ENCODE data around the gene PIRT. TPM values are rescaled to one million over a fixed set of nuclear protein-coding genes. Genes with fewer than 3 reads are reported as not detected.
A peak's percentile ranks its signal among the peaks of the same experiment; 100 is the strongest.

Gene PIRT
- total and polyA plus RNA-seq, 3 experiments from 2014 or later, result not detected

DNA sequence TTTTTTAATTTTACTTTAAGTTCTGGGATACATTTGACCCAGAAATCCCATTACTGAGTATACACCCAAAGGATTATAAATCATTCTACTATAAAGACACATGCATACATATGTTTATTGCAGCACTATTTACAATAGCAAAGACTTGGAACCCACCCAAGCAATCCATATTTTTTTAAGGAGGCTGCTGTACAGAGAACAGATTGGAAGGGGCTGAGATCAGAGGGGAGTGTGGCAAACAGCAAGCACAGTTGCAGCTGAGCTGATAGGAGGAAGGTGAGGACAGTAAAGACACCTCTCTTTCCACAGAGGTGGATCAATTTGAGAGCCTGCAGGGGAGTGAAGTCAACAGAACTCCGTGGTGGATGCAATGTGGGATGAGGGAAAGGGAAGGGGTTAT, 23.8 kb downstream of the PIRT start:
- no peak for DNase-seq
- Histone ChIP-seq H3K36me3 (ENCODE audit: insufficient read depth, low read length) (no peaks in the 10 kb centered on the region), H3K27ac (ENCODE audit: low read depth, low read length) (no peak overlapping the region), H3K4me3 (ENCODE audit: low read length) (no peak overlapping the region), H3K4me1 (ENCODE audit: insufficient read depth, low read length) (no peaks in the 10 kb centered on the region), H3K27me3 (ENCODE audit: insufficient read depth, low read length, poor library complexity, severe bottlenecking) (no peaks in the 10 kb centered on the region), H3K9me3 (ENCODE audit: low read length) (no peaks in the 10 kb centered on the region)
- H3K4me3 Mint-ChIP-seq, result no peak overlapping the region
- no peak overlapping the region for H3K27ac Mint-ChIP-seq
- POLR2A ChIA-PET, result no interaction called here
- H3K9me3 Mint-ChIP-seq, result no peaks in the 10 kb centered on the region
- H3K36me3 Mint-ChIP-seq, result no peaks in the 10 kb centered on the region
- H3K4me1 Mint-ChIP-seq, result no peaks in the 10 kb centered on the region
- peaks cover 8 to 24% of the 10 kb centered on the region in 2 donors for H3K27me3 Mint-ChIP-seq
- CTCF ChIA-PET, result no interaction called here

GRCh38 chr17:10812674-10813073, 25.2 kb downstream of the PIRT start:
- Mint-ChIP-seq H3K4me3 (peak overlapping the region in 1 of 7 donors; percentile 77), H3K4me1 (no peaks in the 10 kb centered on the region), H3K27ac (no peak overlapping the region), H3K9me3 (no peaks in the 10 kb centered on the region), H3K27me3 (peaks cover 8 to 19% of the 10 kb centered on the region in 2 donors), H3K36me3 (no peaks in the 10 kb centered on the region)
- Histone ChIP-seq H3K27me3 (ENCODE audit: insufficient read depth, low read length, poor library complexity, severe bottlenecking) (no peaks in the 10 kb centered on the region), H3K4me3 (ENCODE audit: low read length) (no peak overlapping the region), H3K27ac (ENCODE audit: low read depth, low read length) (no peak overlapping the region), H3K4me1 (ENCODE audit: insufficient read depth, low read length) (no peaks in the 10 kb centered on the region), H3K9me3 (ENCODE audit: low read length) (no peaks in the 10 kb centered on the region), H3K36me3 (ENCODE audit: insufficient read depth, low read length) (no peaks in the 10 kb centered on the region)
- POLR2A ChIA-PET, result no interaction called here
- no peak for DNase-seq
- CTCF ChIA-PET, result no interaction called here

DNA sequence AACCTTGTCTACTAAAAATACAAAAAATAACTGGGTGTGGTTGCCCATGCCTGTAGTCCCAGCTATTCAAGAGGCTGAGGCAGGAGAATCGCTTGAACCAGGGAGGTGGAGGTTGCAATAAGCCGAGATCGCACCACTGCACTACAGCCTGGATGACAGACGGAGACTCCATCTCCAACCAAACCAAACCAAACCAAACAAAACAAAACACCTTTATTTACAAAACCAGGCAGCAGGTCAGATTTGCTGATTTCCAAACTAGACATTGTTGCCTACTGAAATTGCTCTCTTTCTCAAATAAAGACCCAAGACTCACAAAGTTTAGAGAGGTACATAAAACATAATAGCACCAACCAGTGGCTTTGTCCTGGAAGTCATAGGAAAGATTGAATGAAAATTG, 28.3 kb downstream of the PIRT start:
- Histone ChIP-seq H3K4me3 (ENCODE audit: low read length) (no peak overlapping the region), H3K36me3 (ENCODE audit: insufficient read depth, low read length) (no peaks in the 10 kb centered on the region), H3K9me3 (ENCODE audit: low read length) (no peaks in the 10 kb centered on the region), H3K27me3 (ENCODE audit: insufficient read depth, low read length, poor library complexity, severe bottlenecking) (no peaks in the 10 kb centered on the region), H3K4me1 (ENCODE audit: insufficient read depth, low read length) (no peaks in the 10 kb centered on the region), H3K27ac (ENCODE audit: low read depth, low read length) (no peak overlapping the region)
- ChIA-PET CTCF (no interaction called here), POLR2A (no interaction called here)
- Mint-ChIP-seq H3K27ac (no peak overlapping the region), H3K9me3 (no peaks in the 10 kb centered on the region), H3K4me3 (no peak overlapping the region), H3K27me3 (peaks cover 7 to 9% of the 10 kb centered on the region in 2 donors), H3K4me1 (no peaks in the 10 kb centered on the region), H3K36me3 (no peaks in the 10 kb centered on the region)
- no peak for DNase-seq

GRCh38 chr17:10807704-10808128, 30.2 kb downstream of the PIRT start:
- POLR2A ChIA-PET, result no interaction called here
- CTCF ChIA-PET, result no interaction called here
- no peak overlapping the region for H3K4me3 ChIP-seq (ENCODE audit: low read length)
- Mint-ChIP-seq H3K9me3 (no peaks in the 10 kb centered on the region), H3K36me3 (no peaks in the 10 kb centered on the region), H3K27ac (no peak overlapping the region), H3K4me1 (no peaks in the 10 kb centered on the region), H3K27me3 (peaks cover 4 to 6% of the 10 kb centered on the region in 2 donors), H3K4me3 (no peak overlapping the region)
- no peaks in the 10 kb centered on the region for H3K9me3 ChIP-seq (ENCODE audit: low read length)
- no peaks in the 10 kb centered on the region for H3K4me1 ChIP-seq (ENCODE audit: insufficient read depth, low read length)
- H3K36me3 ChIP-seq (ENCODE audit: insufficient read depth, low read length), result no peaks in the 10 kb centered on the region
- no peak for DNase-seq
- H3K27me3 ChIP-seq (ENCODE audit: insufficient read depth, low read length, poor library complexity, severe bottlenecking), result no peaks in the 10 kb centered on the region
- H3K27ac ChIP-seq (ENCODE audit: low read depth, low read length), result no peak overlapping the region

DNA sequence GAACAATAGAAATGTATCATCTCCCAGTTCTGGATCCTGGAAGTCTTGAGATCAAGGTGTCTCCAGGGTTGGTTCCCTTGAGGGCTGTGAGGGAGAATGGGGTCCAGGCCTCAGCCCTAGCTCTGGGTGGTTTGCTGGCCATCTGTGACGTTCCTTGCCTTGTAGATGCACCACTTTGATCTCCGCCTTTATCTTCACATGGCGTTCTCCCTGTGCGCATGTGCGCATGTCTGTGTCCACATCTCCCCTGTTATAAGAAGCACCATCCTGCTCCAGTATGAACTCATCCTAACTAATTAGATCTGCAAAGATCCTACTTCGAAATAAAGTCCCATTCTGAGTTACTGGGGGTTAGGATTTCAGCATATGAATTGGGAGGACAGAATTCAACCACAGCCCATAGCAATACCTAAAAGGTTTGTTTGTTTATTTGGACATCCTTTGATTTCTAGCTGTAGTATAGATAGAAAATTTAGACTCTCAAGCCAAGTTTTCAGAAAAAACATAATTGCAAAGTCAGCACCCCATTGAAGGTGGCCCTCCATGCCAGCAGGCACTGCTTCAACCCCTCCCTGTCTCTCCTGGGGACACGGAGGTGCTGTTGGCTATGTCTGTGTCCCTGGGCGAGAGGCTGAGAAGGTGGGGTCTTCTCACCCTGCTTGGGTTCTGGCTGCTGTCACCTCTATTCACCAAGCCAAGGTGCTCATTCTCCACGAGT, 31.2 kb downstream of the PIRT start:
- H3K4me3 ChIP-seq (ENCODE audit: low read length), result no peak overlapping the region
- no peak for DNase-seq
- Mint-ChIP-seq H3K4me1 (no peaks in the 10 kb centered on the region), H3K9me3 (no peaks in the 10 kb centered on the region), H3K27ac (no peak overlapping the region), H3K27me3 (peaks cover 0 to 4% of the 10 kb centered on the region in 2 donors), H3K4me3 (no peak overlapping the region), H3K36me3 (no peaks in the 10 kb centered on the region)
- no peaks in the 10 kb centered on the region for H3K9me3 ChIP-seq (ENCODE audit: low read length)
- CTCF ChIA-PET, result no interaction called here
- H3K27me3 ChIP-seq (ENCODE audit: insufficient read depth, low read length, poor library complexity, severe bottlenecking), result no peaks in the 10 kb centered on the region
- H3K36me3 ChIP-seq (ENCODE audit: insufficient read depth, low read length), result no peaks in the 10 kb centered on the region
- POLR2A ChIA-PET, result no interaction called here
- no peak overlapping the region for H3K27ac ChIP-seq (ENCODE audit: low read depth, low read length)
- H3K4me1 ChIP-seq (ENCODE audit: insufficient read depth, low read length), result no peaks in the 10 kb centered on the region

DNA sequence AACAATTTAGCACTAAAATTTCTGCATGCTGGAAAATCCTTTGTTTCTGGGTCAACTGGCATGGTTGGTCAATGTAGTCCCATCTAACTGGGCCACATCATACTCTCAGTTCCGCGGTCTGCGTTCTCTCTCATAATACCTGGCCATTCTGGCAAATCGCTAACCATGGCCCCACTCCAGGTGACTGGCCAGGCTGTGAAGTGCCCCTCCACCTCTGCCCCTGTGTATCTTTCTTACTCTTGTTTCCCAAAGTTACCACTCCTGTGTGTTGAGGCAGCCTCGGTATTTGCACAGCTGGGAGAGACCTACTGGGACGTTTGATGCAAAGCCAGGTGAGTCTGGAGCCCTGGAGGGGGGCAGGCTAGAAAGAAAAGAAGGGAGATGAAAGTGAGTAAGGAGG, 32.0 kb downstream of the PIRT start:
- POLR2A ChIA-PET, result no interaction called here
- no peaks in the 10 kb centered on the region for H3K9me3 Mint-ChIP-seq

GRCh38 chr17:10804546-10804945, 33.3 kb downstream of the PIRT start:
- no peak overlapping the region for H3K4me3 ChIP-seq (ENCODE audit: low read length)
- DNase-seq, result no peak
- POLR2A ChIA-PET, result no interaction called here

More for the DNA sequence above, 32.0 kb downstream of the PIRT start:
- no peak overlapping the region for H3K27ac ChIP-seq (ENCODE audit: low read depth, low read length)
- no peak overlapping the region for H3K4me3 ChIP-seq (ENCODE audit: low read length)
- Mint-ChIP-seq H3K27ac (no peak overlapping the region), H3K36me3 (no peaks in the 10 kb centered on the region), H3K4me1 (no peaks in the 10 kb centered on the region), H3K4me3 (no peak overlapping the region), H3K27me3 (peaks cover 0 to 4% of the 10 kb centered on the region in 2 donors)
- H3K36me3 ChIP-seq (ENCODE audit: insufficient read depth, low read length), result no peaks in the 10 kb centered on the region
- no peaks in the 10 kb centered on the region for H3K27me3 ChIP-seq (ENCODE audit: insufficient read depth, low read length, poor library complexity, severe bottlenecking)
- DNase-seq, result no peak
- H3K4me1 ChIP-seq (ENCODE audit: insufficient read depth, low read length), result no peaks in the 10 kb centered on the region
- CTCF ChIA-PET, result no interaction called here
- no peaks in the 10 kb centered on the region for H3K9me3 ChIP-seq (ENCODE audit: low read length)

GRCh38 chr17:10803830-10804475, 33.9 kb downstream of the PIRT start, which contains the start of gene TMEM238L:
TMEM238L (minus strand) TSS chr17:10804099; CDS start chr17:10803963, 136 bp downstream.
- Mint-ChIP-seq H3K4me1 (no peaks in the 10 kb centered on the region), H3K27ac (no peak within 1 kb of the TSS), H3K36me3 (no peaks in the 10 kb centered on the region), H3K4me3 (no peak within 1 kb of the TSS), H3K27me3 (peaks cover 0 to 4% of the 10 kb centered on the region in 2 donors), H3K9me3 (no peaks in the 10 kb centered on the region)
- Histone ChIP-seq H3K27me3 (ENCODE audit: insufficient read depth, low read length, poor library complexity, severe bottlenecking) (no peaks in the 10 kb centered on the region), H3K9me3 (ENCODE audit: low read length) (no peaks in the 10 kb centered on the region), H3K4me1 (ENCODE audit: insufficient read depth, low read length) (no peaks in the 10 kb centered on the region), H3K27ac (ENCODE audit: low read depth, low read length) (no peak within 1 kb of the TSS), H3K4me3 (ENCODE audit: low read length) (no peak within 1 kb of the TSS), H3K36me3 (ENCODE audit: insufficient read depth, low read length) (no peaks in the 10 kb centered on the region)
- CTCF ChIA-PET, result no interaction called here
- DNase-seq, result no peak
- POLR2A ChIA-PET, result no interaction called here

More at GRCh38 chr17:10804546-10804945, 33.3 kb downstream of the PIRT start:
- H3K27me3 Mint-ChIP-seq, result peaks cover 0 to 4% of the 10 kb centered on the region in 2 donors
- Histone ChIP-seq H3K36me3 (ENCODE audit: insufficient read depth, low read length) (no peaks in the 10 kb centered on the region), H3K27ac (ENCODE audit: low read depth, low read length) (no peak overlapping the region), H3K27me3 (ENCODE audit: insufficient read depth, low read length, poor library complexity, severe bottlenecking) (no peaks in the 10 kb centered on the region), H3K4me1 (ENCODE audit: insufficient read depth, low read length) (no peaks in the 10 kb centered on the region), H3K9me3 (ENCODE audit: low read length) (no peaks in the 10 kb centered on the region)
- H3K9me3 Mint-ChIP-seq, result no peaks in the 10 kb centered on the region
- no peak overlapping the region for H3K27ac Mint-ChIP-seq
- no peaks in the 10 kb centered on the region for H3K36me3 Mint-ChIP-seq
- H3K4me1 Mint-ChIP-seq, result no peaks in the 10 kb centered on the region
- CTCF ChIA-PET, result no interaction called here
- no peak overlapping the region for H3K4me3 Mint-ChIP-seq

Data from CD8-positive, alpha-beta memory T cell (primary cell).